IMR-90 (cell line): ENCODE results near the gene PHF20. TPM values are rescaled to one million over a fixed set of nuclear protein-coding genes. Genes with fewer than 3 reads are reported as not detected.

ENCODE experiments used
- ATAC-seq: fragments of 200-7000 bp; cut with Tn5 transposase; 2 replicates; pipeline ENCODE4 v1.9.1; 2020; ENCODE audit warnings: low read depth, mild to moderate bottlenecking, moderate library complexity
- BruUV-seq: library from RNA; stranded (reverse); fragments of 400-500 nt; replicated peaks from 2 replicates; lab custom pipeline; 2021; lab: Mats Ljungman, UMichigan
- CTCF ChIA-PET: fragments of 300-600 bp; formaldehyde crosslinking; extraction: SDS; loops from one replicate; lab custom pipeline; 2021; ENCODE audit warnings: antibody characterized with exemption; lab: Yijun Ruan, JAX
- POLR2A ChIA-PET: fragments of 300-600 bp; sonication (Branson Sonifier 250); formaldehyde crosslinking; loops from one replicate; lab custom pipeline; 2022; ENCODE audit warnings: antibody characterized with exemption; ENCODE audit not compliant: unreplicated experiment; lab: Charles Lee
- DNase-seq: peaks from one replicate; pipeline ENCODE4 v3.0.0; 2013
- H2AFZ ChIP-seq: replicated peaks from 2 replicates; pipeline ENCODE3; 2013; ENCODE audit warnings: low read length, mild to moderate bottlenecking; ENCODE audit not compliant: poor library complexity
- H2AK5ac ChIP-seq: 2 replicates; pipeline ENCODE4 v1.6.1; 2013; ENCODE audit warnings: low read depth, low read length, inconsistent platforms
- H2AK9ac ChIP-seq: replicated peaks from 2 replicates; pipeline ENCODE3; 2013; ENCODE audit warnings: mild to moderate bottlenecking, low read depth, low read length, moderate library complexity; ENCODE audit not compliant: poor library complexity
- H2BK120ac ChIP-seq: 2 replicates; pipeline ENCODE4 v1.6.1; 2013; ENCODE audit warnings: low read depth, low read length, inconsistent platforms
- H2BK15ac ChIP-seq: 3 replicates; pipeline ENCODE4 v1.6.1; 2013; ENCODE audit warnings: low read depth, low read length, inconsistent platforms
- H2BK20ac ChIP-seq: 2 replicates; pipeline ENCODE4 v1.6.1; 2013; ENCODE audit warnings: low read depth, mild to moderate bottlenecking, inconsistent platforms, low read length, moderate library complexity
- H2BK5ac ChIP-seq: 2 replicates; pipeline ENCODE4 v1.6.1; 2013; ENCODE audit warnings: mild to moderate bottlenecking, low read depth, low read length, inconsistent platforms; ENCODE audit not compliant: poor library complexity, severe bottlenecking
- H3K14ac ChIP-seq: replicated peaks from 2 replicates; pipeline ENCODE4 v1.6.1; 2013; ENCODE audit warnings: low read depth, low read length, inconsistent platforms
- H3K18ac ChIP-seq: 2 replicates; pipeline ENCODE4 v1.6.1; 2013; ENCODE audit warnings: low read depth, low read length, control low read depth
- H3K23ac ChIP-seq: 2 replicates; pipeline ENCODE4 v1.6.1; 2013; ENCODE audit warnings: low read depth, low read length, inconsistent platforms
- H3K27ac ChIP-seq: 2 replicates; pipeline ENCODE4 v1.5.1; 2013; ENCODE audit warnings: mild to moderate bottlenecking, control low read depth, low read length; ENCODE audit not compliant: insufficient read depth
- H3K27me3 ChIP-seq: 2 replicates; pipeline ENCODE4 v1.6.1; 2013; ENCODE audit warnings: low read length; ENCODE audit not compliant: control insufficient read depth, insufficient read depth
- H3K36me3 ChIP-seq: 2 replicates; pipeline ENCODE4 v1.6.1; 2013; ENCODE audit warnings: low read length, mixed read lengths; ENCODE audit not compliant: control insufficient read depth, insufficient read depth
- H3K4ac ChIP-seq: 2 replicates; pipeline ENCODE4 v1.6.1; 2013; ENCODE audit warnings: low read depth, low read length, inconsistent platforms
- H3K4me1 ChIP-seq: 2 replicates; pipeline ENCODE4 v1.6.1; 2013; ENCODE audit warnings: low read length, mixed read lengths; ENCODE audit not compliant: control insufficient read depth, insufficient read depth
- H3K4me2 ChIP-seq: 2 replicates; pipeline ENCODE4 v1.6.1; 2013; ENCODE audit warnings: low read depth, mild to moderate bottlenecking, control low read depth, low read length, moderate library complexity
- H3K4me3 ChIP-seq: 2 replicates; pipeline ENCODE4 v1.5.1; 2013; ENCODE audit warnings: low read depth, mild to moderate bottlenecking, control low read depth, low read length, moderate library complexity; ENCODE audit not compliant: insufficient read depth
- H3K56ac ChIP-seq: 2 replicates; pipeline ENCODE4 v1.6.1; 2013; ENCODE audit warnings: low read length, inconsistent platforms; ENCODE audit not compliant: insufficient read depth; ENCODE audit errors: extremely low read depth
- H3K79me1 ChIP-seq, 2 experiments: 2 replicates each; pipeline ENCODE4 v1.6.1; 2013; ENCODE audit warnings: low read length in 2 of 2, inconsistent platforms in 1 of 2, low read depth in 1 of 2
- H3K9ac ChIP-seq: 2 replicates; pipeline ENCODE4 v1.6.1; 2013; ENCODE audit warnings: low read depth, low read length, control low read depth
- H3K9me1 ChIP-seq: 2 replicates; pipeline ENCODE4 v1.6.1; 2013; ENCODE audit warnings: low read length, inconsistent platforms; ENCODE audit not compliant: insufficient read depth
- H3K9me3 ChIP-seq: 2 replicates; pipeline ENCODE4 v1.6.1; 2013; ENCODE audit warnings: low read length; ENCODE audit not compliant: control insufficient read depth, insufficient read depth
- H4K20me1 ChIP-seq: 2 replicates; pipeline ENCODE4 v1.6.1; 2013; ENCODE audit warnings: low read length, inconsistent platforms; ENCODE audit not compliant: insufficient read depth
- H4K5ac ChIP-seq: 2 replicates; pipeline ENCODE4 v1.6.1; 2013; ENCODE audit warnings: mild to moderate bottlenecking, low read depth, low read length, control low read depth
- H4K8ac ChIP-seq, 2 experiments: 2 replicates each; pipeline ENCODE4 v1.6.1; 2013; ENCODE audit warnings: low read depth in 2 of 2, low read length in 2 of 2, control low read depth in 1 of 2, inconsistent platforms in 1 of 2
- H4K91ac ChIP-seq: 2 replicates; pipeline ENCODE4 v1.6.1; 2013; ENCODE audit warnings: low read depth, low read length, inconsistent platforms; ENCODE audit not compliant: insufficient read depth
- BHLHE40 ChIP-seq: fragments of 150-350 bp; IDR thresholded peaks from 2 replicates; pipeline ENCODE4 v1.6.1; 2016; ENCODE audit warnings: mild to moderate bottlenecking, low read depth, low read length
- CEBPB ChIP-seq: IDR thresholded peaks from 2 replicates; pipeline ENCODE4 v1.6.1; 2012; ENCODE audit warnings: low read depth, low read length, improper control_type of control experiment
- CHD1 ChIP-seq: IDR thresholded peaks from 2 replicates; pipeline ENCODE4 v1.6.1; 2012; ENCODE audit warnings: low read depth, low read length, improper control_type of control experiment
- FOS ChIP-seq: fragments of 150-350 bp; IDR thresholded peaks from 2 replicates; pipeline ENCODE4 v1.6.1; 2016; ENCODE audit warnings: low read depth, low read length
- MAFK ChIP-seq: IDR thresholded peaks from 2 replicates; pipeline ENCODE4 v1.6.1; 2012; ENCODE audit warnings: low read depth, low read length, improper control_type of control experiment
- MAZ ChIP-seq: IDR thresholded peaks from 2 replicates; pipeline ENCODE4 v1.6.1; 2012; ENCODE audit warnings: low read depth, mild to moderate bottlenecking, low read length, improper control_type of control experiment, moderate library complexity, borderline replicate concordance
- MXI1 ChIP-seq: IDR thresholded peaks from 2 replicates; pipeline ENCODE4 v1.6.1; 2012; ENCODE audit warnings: low read depth, mild to moderate bottlenecking, low read length, moderate library complexity, borderline replicate concordance
- NFE2L2 ChIP-seq: fragments of 150-350 bp; IDR thresholded peaks from 2 replicates; pipeline ENCODE4 v1.6.1; 2016; ENCODE audit warnings: low read depth, mild to moderate bottlenecking, low read length
- POLR2A ChIP-seq: IDR thresholded peaks from 2 replicates; pipeline ENCODE4 v1.6.1; 2012; ENCODE audit warnings: mild to moderate bottlenecking, low read depth, low read length
- RAD21 ChIP-seq: IDR thresholded peaks from 2 replicates; pipeline ENCODE4 v1.6.1; 2012; ENCODE audit warnings: low read length, improper control_type of control experiment
- RCOR1 ChIP-seq: IDR thresholded peaks from 2 replicates; pipeline ENCODE4 v1.6.1; 2012; ENCODE audit warnings: mild to moderate bottlenecking, low read length, improper control_type of control experiment; ENCODE audit not compliant: insufficient replicate concordance
- RFX5 ChIP-seq: IDR thresholded peaks from 2 replicates; pipeline ENCODE4 v1.8.0; 2012; ENCODE audit warnings: low read depth, mild to moderate bottlenecking, low read length, moderate library complexity
- SMC3 ChIP-seq: fragments of 150-350 bp; IDR thresholded peaks from 2 replicates; pipeline ENCODE4 v1.6.1; 2016; ENCODE audit warnings: low read depth, mild to moderate bottlenecking, antibody characterized with exemption, low read length, moderate library complexity
- WGBS, 2 experiments: methylation state at CpG; one replicate each; pipeline versions ENCODE4 v1.1.5 to v1.1.7; 2013; ENCODE audit warnings: missing lambda C conversion rate in 2 of 2; ENCODE audit not compliant: insufficient read length in 1 of 2; ENCODE audit errors: extremely low coverage in 2 of 2; 5-methylcytosine and 5-hydroxymethylcytosine counted together
- dilution Hi-C: fragments of 300-500 bp; cut with HindIII; formaldehyde crosslinking; loops from one replicate; pipeline ENCODE4 v1.14.3; 2018; ENCODE audit warnings: low sequenced_read_pairs; ENCODE audit not compliant: unreplicated experiment
- in situ Hi-C: fragments of 300-500 bp; cut with MboI; formaldehyde crosslinking; loops from 3 replicates; pipeline ENCODE4 v1.14.3; 2019; ENCODE audit warnings: low sequenced_read_pairs, inconsistent platforms, mixed read lengths
- intact Hi-C: fragments of 100-400 bp; cut with micrococcal nuclease; formaldehyde crosslinking; loops from 2 replicates; pipeline ENCODE4 v1.10.0; 2022
- polyA plus RNA-seq, 3 experiments: library from polyadenylated mRNA; depleted of rRNA; stranded (reverse); fragments of >200 nt; gene quantifications; 2 replicates each; pipeline ENCODE4 v1.2.3, GENCODE V29; 2012; ENCODE audit warnings: low replicate concordance in 1 of 3
- total RNA-seq: library from RNA; depleted of rRNA; stranded (reverse); fragments of >200 nt; gene quantifications from 2 replicates; pipeline ENCODE4 v1.2.3, GENCODE V29; 2012
- TF ChIP-seq, protein P1 (sequence below): fragments of 150-350 bp; IDR thresholded peaks from 2 replicates; pipeline ENCODE4 v1.6.1; 2016; ENCODE audit warnings: low read depth, mild to moderate bottlenecking, low read length, moderate library complexity, borderline replicate concordance
- TF ChIP-seq, protein P2 (sequence below): fragments of 150-350 bp; IDR thresholded peaks from 2 replicates; pipeline ENCODE4 v1.6.1; 2017; ENCODE audit warnings: mild to moderate bottlenecking, antibody characterized with exemption, low read length, low read depth
- TF ChIP-seq, protein P3 (sequence below): conservative IDR thresholded peaks from 2 replicates; pipeline ENCODE4 v1.5.1; 2012; ENCODE audit warnings: mild to moderate bottlenecking, low read depth, low read length, improper control_type of control experiment

Gene PHF20
- total and polyA plus RNA-seq, 2 of the 4 experiments (the other 2 are of a cell fraction): 22.0 to 22.5 TPM

DNA sequence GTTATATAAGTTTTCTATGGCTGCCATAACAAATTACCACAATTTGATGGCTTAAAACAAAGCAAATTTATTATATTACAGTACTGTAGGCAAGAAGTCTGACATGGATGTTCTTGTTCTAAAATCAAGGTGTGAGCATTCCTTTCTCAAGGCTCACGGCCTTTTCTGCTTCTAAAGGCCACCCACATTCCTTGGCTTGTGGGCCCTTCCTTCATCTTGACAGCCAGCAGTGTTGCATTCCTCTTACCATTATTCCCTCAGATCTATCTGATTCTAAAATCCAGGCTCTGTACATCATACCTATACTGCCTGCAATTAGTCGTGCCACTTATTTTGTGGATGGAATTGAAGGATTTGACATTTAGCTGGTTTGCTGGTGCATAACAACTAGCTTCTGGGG lies 200.2 kb downstream of the PHF20 start:
- H3K4me2 ChIP-seq: no peak overlapping the region
- no peaks in the 10 kb centered on the region for H4K20me1 ChIP-seq
- H3K4me1 ChIP-seq: no peaks in the 10 kb centered on the region
- H2AK5ac ChIP-seq: no peak overlapping the region
- H3K18ac ChIP-seq: no peak overlapping the region
- intact Hi-C loops (no loop called here), dilution Hi-C loops (no loop called here), in situ Hi-C loops (no loop called here)
- H3K36me3 ChIP-seq: no peaks in the 10 kb centered on the region
- no peak overlapping the region for H2BK120ac ChIP-seq
- no peak overlapping the region for H3K56ac ChIP-seq
- no peak overlapping the region for H2BK15ac ChIP-seq
- H3K9me3 ChIP-seq: peaks cover 5% of the 10 kb centered on the region; the same call in 1 of the 2 replicates
- H2AFZ ChIP-seq: no peak overlapping the region
- no peak overlapping the region for H3K4ac ChIP-seq
- no peak for ATAC-seq
- no peak overlapping the region for H2BK5ac ChIP-seq
- H3K23ac ChIP-seq: no peak overlapping the region
- TF ChIP-seq CEBPB (no peak), POLR2A (no peak), SMC3 (no peak), CHD1 (no peak), RAD21 (no peak), RFX5 (no peak), BHLHE40 (no peak), FOS (no peak), MAFK (no peak), NFE2L2 (no peak), RCOR1 (no peak), MXI1 (no peak), MAZ (no peak)
- TF ChIP-seq, protein P1, sequence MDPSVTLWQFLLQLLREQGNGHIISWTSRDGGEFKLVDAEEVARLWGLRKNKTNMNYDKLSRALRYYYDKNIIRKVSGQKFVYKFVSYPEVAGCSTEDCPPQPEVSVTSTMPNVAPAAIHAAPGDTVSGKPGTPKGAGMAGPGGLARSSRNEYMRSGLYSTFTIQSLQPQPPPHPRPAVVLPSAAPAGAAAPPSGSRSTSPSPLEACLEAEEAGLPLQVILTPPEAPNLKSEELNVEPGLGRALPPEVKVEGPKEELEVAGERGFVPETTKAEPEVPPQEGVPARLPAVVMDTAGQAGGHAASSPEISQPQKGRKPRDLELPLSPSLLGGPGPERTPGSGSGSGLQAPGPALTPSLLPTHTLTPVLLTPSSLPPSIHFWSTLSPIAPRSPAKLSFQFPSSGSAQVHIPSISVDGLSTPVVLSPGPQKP: no peak
- TF ChIP-seq, protein P2, sequence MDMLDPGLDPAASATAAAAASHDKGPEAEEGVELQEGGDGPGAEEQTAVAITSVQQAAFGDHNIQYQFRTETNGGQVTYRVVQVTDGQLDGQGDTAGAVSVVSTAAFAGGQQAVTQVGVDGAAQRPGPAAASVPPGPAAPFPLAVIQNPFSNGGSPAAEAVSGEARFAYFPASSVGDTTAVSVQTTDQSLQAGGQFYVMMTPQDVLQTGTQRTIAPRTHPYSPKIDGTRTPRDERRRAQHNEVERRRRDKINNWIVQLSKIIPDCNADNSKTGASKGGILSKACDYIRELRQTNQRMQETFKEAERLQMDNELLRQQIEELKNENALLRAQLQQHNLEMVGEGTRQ: no peak
- TF ChIP-seq, protein P3, sequence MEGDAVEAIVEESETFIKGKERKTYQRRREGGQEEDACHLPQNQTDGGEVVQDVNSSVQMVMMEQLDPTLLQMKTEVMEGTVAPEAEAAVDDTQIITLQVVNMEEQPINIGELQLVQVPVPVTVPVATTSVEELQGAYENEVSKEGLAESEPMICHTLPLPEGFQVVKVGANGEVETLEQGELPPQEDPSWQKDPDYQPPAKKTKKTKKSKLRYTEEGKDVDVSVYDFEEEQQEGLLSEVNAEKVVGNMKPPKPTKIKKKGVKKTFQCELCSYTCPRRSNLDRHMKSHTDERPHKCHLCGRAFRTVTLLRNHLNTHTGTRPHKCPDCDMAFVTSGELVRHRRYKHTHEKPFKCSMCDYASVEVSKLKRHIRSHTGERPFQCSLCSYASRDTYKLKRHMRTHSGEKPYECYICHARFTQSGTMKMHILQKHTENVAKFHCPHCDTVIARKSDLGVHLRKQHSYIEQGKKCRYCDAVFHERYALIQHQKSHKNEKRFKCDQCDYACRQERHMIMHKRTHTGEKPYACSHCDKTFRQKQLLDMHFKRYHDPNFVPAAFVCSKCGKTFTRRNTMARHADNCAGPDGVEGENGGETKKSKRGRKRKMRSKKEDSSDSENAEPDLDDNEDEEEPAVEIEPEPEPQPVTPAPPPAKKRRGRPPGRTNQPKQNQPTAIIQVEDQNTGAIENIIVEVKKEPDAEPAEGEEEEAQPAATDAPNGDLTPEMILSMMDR: no peak
- H3K27me3 ChIP-seq: peaks cover 14% of the 10 kb centered on the region
- BruUV-seq: no TSS peak
- CTCF ChIA-PET: no interaction called here
- WGBS, 2 experiments: 80% methylated on average over 1 of the region's 2 CpGs; no CpG with 5 or more reads in 1 of the 2 experiments
- no peak overlapping the region for H2BK20ac ChIP-seq
- no peak overlapping the region for H3K14ac ChIP-seq
- no peak overlapping the region for H3K4me3 ChIP-seq
- H3K27ac ChIP-seq: no peak overlapping the region
- no peaks in the 10 kb centered on the region; the same call in 1 of the 2 replicates for H3K9me1 ChIP-seq
- POLR2A ChIA-PET: no interaction called here
- no peak overlapping the region for H4K8ac ChIP-seq
- no peak overlapping the region for H4K5ac ChIP-seq
- no peak overlapping the region for H4K91ac ChIP-seq
- H2AK9ac ChIP-seq: no peak overlapping the region
- no peak overlapping the region for H3K9ac ChIP-seq
- no peak for DNase-seq
- H3K79me1 ChIP-seq: no peaks in the 10 kb centered on the region
